GDM1 (cell line): ENCODE measurements around the gene AHSA1.

ENCODE experiments used
- DNase-seq: peaks from one replicate; lab custom pipeline; 2025; lab: John Stamatoyannopoulos, UW

Gene AHSA1

GRCh38 chr14:77473921-77474320 is 16.0 kb downstream of the AHSA1 start:
- no peak for DNase-seq

- no peak for DNase-seq
Observed at GRCh38 chr14:77474479-77475177, 16.7 kb downstream of the AHSA1 start.

GRCh38 chr14:77475432-77476115 is 17.7 kb downstream of the AHSA1 start:
- no peak for DNase-seq

- no peak for DNase-seq
Observed at GRCh38 chr14:77478029-77478428, 20.1 kb downstream of the AHSA1 start.

GRCh38 chr14:77478796-77479195 is 20.9 kb downstream of the AHSA1 start:
- DNase-seq: no peak

GRCh38 chr14:77482422-77482821 is 24.5 kb downstream of the AHSA1 start:
- DNase-seq: no peak

GRCh38 chr14:77485256-77485655 is 27.4 kb downstream of the AHSA1 start:
- no peak for DNase-seq

GRCh38 chr14:77485901-77486678 is 28.2 kb downstream of the AHSA1 start:
- no peak for DNase-seq

- DNase-seq: no peak
Observed at GRCh38 chr14:77488558-77488957, 30.7 kb downstream of the AHSA1 start.

GRCh38 chr14:77489041-77489440 is 31.1 kb downstream of the AHSA1 start:
- DNase-seq: no peak

- DNase-seq: no peak
Observed at GRCh38 chr14:77490347-77490986, 32.6 kb downstream of the AHSA1 start.

GRCh38 chr14:77491056-77491455 is 33.2 kb downstream of the AHSA1 start:
- no peak for DNase-seq

- no peak for DNase-seq
Observed at GRCh38 chr14:77495334-77495733, 37.4 kb downstream of the AHSA1 start.

- DNase-seq: no peak
Observed at GRCh38 chr14:77498120-77498979, 40.5 kb downstream of the AHSA1 start, which contains the start of gene ISM2. ISM2 (minus strand) TSS chr14:77498816; CDS start chr14:77498793, 23 bp downstream.

GRCh38 chr14:77498984-77499527 is 41.2 kb downstream of the AHSA1 start:
- no peak for DNase-seq

- DNase-seq: no peak
Observed at GRCh38 chr14:77502109-77502782, 44.4 kb downstream of the AHSA1 start.

GRCh38 chr14:77503138-77503537 is 45.2 kb downstream of the AHSA1 start:
- no peak for DNase-seq

- no peak for DNase-seq
Observed at GRCh38 chr14:77505031-77505430, 47.1 kb downstream of the AHSA1 start.

GRCh38 chr14:77507762-77508161 is 49.9 kb downstream of the AHSA1 start:
- no peak for DNase-seq

- no peak for DNase-seq
Observed at GRCh38 chr14:77508249-77508648, 50.4 kb downstream of the AHSA1 start.
